ENCODE measurements around the gene UVSSA.

UVSSA gene

DNA sequence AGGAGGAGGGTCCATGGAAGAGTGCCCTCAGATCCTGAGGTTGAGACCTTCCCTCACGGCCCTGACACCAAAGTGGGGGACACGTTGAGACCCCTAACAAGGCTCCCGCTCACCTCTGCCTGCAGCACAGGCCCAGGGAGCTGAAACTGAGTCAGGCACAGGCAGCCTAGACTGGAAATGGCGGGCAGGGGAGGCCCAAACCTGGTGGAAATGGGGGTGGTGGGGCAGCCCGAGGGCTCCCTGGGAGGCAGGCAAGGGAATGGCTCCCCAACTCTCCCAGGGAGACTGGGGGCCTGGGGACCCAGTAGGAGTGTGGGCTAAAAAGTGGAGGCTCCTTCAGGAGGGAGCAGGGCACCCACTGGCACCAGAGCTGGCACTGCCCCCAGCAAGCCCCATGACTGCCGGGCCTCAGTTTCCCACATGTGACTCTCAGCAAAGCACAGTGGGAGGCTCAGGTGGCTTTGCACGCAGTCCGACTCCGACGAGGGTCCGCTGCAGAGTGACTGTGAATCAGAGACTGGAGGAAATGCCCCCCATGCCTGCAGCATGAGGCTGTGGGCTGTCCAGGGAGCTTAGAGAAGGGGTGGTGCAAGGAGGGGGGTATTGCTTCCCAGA, 53.3 kb downstream of the UVSSA start:
- DNase-seq = peak; percentile 24

DNA sequence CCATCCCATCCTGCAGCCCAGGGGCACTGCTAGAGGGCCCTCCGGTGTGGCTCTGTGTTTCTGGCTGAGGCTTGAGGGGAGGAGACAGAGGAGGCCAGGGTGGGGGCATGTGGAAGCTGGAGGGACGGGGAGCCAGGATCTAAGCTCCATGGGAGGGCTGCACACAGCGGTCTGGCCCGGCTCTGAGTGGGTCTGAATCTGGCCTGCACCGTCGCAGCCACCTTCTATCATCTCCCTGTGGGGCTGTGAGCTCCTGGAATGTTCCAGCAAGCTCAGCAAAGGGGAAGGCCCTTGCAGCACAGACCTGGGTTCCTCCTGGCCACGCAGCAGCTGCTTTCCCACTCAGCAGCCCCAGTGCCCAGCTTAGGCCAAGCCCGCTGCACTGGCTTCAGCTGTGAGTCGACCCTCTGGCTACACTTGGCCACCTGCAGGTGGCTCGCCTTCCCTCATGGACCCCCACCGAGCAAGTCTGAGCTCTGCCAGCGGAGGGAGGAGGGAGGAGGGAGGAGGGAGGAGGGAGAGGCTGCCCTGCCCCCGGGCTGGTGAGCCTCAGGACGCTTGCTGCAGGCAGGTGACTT, 53.9 kb downstream of the UVSSA start:
- DNase-seq = no peak

DNA sequence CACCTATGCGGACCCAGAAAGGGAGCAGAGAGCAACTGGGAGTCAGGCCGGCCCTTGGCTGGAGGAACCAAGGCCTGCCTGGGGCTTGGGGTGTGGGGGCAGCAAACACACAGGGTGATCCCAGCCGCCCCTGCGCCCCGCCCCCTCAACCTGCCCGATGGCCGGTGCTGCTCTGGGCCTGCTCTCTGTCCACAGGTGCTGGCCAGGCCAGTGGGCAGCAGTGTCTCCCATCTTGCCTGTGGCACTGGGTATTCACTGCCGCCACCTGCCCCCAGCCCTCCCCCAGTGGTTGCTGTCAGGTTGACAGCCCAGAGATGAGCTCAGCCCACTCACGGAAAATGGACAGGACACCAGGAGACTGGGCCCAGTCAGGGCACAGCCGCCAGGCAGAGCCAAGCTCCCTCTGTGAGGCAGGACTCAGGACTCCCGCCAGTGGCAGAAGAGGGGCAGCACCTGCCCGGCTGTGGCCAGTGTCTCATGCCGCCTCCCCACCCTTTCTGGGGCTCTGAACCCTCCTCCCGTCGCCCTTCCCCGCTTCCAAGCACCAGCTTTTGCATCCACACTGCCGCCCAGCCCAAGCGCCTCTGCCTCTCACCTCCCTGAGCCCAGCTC, 54.5 kb downstream of the UVSSA start:
- peak; percentile 27 for DNase-seq

DNA sequence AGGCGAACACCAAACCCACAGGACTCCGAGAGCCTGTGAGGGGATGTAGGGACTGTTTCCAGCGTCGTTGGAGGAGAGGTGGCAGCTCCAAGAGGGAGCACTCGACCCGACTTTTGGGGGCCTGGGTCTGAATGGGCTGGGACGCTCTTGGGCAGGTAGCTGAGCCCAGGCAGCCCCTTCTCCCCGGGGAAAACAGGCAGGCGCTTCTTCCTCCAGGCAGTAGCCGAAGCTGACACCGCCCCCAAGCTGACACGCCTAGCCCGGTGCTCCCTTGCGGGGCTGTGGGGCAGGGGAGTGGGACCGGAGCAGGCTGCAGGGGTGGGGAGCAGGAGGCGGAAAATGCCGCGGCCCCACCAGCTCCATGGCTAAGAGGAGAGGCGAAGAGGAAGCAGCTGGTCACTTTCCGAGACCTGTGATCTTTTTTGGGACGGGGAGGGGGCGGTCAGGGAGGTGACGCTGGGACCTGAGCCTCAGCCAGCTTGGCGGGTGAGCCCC, 55.1 kb downstream of the UVSSA start:
- no peak for DNase-seq

- peak; percentile 29 for DNase-seq
Observed at GRCh38 chr4:1402516-1403091, 55.6 kb downstream of the UVSSA start.

GRCh38 chr4:1403177-1403583, 56.2 kb downstream of the UVSSA start:
- no peak for DNase-seq

DNA sequence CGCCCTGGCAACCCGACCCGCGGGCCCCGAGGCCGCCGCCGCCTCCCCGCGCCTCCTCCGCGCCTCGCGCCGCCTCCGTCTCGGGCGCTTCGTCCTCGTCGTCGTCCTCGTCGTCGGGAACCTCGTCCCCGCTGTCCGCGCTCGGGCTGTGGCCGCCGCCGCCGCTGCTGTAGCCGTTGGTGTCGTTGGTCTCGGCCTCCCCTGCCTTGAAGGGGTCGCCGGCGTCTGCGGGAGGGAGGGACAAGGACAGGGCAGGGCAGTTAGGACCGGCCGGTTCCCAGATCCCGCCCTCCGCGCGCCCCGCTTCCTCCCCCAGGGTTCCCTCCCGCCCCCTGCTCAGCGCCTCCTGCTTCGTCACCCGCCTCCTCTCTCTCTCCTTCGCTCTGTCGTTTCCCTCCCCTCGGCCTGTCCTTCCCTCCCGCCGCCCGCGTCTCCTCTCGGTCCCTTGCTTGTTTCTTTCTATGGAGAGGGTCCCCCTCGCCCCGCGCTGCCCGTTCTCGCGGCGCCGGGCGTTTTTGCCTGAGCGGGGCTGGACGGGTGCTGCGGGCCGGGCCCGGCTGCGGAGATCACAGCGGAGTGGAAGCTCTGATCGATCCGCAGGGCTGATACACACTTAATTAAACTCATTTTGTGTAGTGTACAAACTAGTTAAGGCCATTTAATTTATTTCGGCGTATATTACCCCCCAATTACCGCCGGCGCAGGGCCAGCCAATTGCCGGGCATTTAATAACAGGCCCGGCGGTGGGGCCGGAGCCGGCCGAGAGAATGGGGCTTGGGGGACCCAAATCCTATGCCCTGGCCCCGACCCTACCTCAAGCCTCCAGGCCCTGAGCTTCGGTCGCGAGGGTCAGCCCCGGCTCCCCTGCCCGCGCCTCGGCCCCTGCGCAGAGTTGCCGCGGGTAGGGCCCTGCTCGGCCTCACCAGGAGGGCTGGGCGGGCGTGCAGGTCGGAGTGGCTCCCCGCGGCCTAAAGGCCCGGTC, 56.9 kb downstream of the UVSSA start:
- DNase-seq = peak; percentile 30

DNA sequence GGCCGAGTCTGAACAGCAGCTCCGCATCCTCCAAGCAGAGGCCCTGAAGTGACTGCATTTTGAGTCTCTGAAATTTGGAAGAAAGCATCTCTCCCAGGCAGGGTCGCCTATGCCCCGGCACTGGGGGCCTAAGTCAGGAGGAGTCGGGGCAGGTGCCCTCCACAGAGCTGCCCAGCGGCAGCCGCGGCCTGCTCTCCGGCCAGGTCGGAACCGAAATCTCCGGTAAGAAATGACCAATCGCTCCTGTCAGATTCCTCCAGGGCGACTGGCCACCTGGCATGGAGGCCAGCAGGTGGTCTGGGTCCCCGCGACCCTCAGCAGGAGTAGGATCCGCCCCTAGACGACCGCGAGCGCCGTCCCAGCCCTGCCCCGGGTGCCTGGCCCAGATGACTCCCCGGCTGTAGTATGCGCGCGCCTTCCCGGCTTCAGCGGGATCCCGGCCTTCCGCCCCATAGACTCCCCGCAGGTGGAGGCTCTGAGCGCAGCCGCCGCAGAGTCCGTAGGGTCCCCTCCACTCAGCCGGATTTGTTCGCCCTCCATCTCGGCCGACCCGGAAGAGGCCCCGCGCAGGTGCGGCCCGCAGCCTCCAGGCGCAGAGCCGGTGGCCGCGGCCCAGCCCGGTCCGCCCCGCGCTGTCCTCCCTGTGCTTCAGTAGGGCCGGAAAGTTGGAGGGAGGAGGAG, 57.7 kb downstream of the UVSSA start:
- peak; percentile 28 for DNase-seq

DNA sequence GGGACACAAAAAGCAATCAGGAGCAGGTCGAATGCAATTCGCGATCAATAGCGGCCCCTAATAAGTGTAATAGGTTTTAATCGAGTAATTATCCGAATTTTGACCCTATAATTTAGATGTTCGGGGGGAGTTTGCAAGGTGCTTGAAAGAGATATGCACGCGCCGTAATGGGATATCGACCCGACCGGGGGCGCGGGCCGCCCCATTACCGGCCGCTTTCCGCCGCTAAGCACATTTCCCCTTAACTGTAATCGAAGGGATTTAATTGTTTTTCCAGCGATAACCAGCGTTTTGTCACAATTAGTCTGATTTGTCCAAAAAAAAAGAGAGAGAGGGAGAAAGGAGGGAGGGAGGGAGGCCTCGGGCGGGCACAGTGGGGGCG, 58.2 kb downstream of the UVSSA start:
- DNase-seq = no peak

GRCh38 chr4:1405636-1406393, 58.8 kb downstream of the UVSSA start:
- peak; percentile 27 for DNase-seq

DNA sequence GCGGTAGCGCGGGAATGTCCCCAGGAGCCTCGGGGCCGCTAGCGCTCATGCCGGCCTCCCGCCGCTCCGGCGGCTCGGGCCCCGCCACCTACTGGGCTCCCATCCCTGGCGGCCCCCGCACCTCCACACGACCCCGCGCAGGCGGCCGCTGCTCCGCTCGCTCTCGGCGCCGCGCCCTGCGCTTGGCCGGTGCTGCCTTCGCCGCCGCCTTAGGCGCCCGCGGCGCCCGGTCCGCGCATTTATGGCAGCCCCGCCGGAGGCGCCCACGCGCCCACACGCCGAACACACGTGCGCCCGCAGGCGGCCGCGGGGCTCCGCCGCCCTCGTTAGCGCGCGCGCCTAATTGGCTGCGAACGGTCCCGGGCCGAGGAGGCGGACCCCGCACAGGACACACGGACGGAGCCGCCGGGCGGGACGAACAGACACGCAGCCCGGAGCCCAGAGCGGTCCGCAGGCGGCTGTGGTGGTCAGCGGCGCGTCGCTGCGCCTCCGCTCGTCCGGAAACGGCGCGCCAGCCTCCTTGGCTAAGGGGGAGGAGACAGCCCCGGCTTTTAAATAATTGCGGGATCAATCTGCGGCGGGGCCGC, 59.5 kb downstream of the UVSSA start, which contains the start of gene NKX1-1:
NKX1-1 (minus strand) TSS at position 49 of the 587 bp plus-strand sequence; CDS start at position 49, 0 bp downstream.
- DNase-seq = peak; percentile 22

DNA sequence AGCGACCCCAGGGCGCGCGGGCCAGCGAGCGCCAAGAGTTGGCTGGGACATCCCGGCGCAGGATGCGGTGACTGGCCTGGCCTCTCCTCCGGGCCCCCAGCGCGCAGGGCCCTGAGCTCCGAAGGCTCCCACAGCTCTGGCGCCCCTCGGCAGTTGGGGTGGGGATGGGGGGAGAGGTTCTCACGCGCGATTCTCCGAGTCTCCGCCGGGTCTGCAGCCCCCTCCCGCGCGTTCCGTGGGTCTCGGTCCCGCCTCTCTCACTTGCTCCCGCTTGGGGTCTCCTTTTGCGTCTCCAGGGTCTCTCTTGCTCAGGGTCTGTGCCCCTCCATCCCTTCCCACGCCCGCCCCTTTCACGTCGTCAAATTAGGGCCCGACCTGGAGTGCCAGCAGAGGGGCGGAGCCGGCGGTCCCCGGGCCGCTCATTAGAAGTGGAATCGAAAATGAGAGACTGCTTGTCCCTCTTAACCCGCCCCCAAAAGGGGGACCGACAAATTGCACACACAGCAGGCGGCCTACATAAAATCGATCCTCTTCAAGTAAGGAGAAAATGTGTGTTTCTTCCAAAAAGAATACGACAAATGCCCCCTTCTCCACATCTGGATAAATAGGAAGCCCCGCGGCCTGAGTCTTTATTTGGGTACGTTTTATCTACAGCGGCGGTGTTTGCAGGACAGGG, 60.1 kb downstream of the UVSSA start:
- DNase-seq = no peak

- peak; percentile 25 for DNase-seq
Observed at GRCh38 chr4:1407657-1408333, 60.8 kb downstream of the UVSSA start.

DNA sequence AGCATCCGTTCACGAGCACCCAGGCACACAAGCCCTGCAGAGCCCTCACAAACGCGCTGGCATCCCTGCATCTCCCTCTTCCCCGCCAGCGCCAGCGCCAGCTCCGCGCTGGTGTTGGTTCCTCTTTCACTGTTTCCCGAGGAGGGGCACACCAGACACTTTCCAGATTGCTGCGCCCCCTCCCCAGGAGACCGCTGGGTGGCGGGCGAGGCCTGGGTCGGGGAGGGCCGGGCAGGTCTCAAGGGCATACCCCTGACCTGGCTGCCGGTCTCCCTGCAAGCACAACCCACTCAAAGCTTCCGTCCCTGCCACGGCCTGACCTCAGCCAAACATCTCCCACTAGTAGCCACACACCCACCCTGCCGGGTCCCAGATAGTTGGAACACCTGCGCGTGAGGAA, 61.4 kb downstream of the UVSSA start:
- peak; percentile 29 for DNase-seq

DNA sequence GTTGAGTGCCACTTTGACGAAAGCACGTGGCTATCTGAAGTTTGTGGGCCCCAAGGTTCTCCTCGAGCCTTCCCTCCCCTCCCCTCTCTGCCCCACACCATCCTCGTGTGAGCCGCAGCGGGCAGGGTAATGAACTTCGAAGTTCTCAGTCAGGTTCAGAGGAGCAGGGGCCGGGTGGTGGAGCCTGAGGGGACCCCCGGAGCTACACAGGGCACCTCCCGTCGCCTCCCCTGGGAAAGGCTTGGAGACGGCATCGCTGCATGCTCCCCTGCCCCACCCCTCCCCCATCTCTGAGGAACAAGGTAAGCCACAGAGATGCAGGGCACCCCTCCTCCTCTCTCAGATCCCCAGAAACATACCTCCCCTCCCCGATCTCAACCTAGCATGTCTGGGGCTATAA, 62.1 kb downstream of the UVSSA start:
- DNase-seq = no peak

GRCh38 chr4:1409491-1410425, 62.8 kb downstream of the UVSSA start:
- no peak for DNase-seq

DNA sequence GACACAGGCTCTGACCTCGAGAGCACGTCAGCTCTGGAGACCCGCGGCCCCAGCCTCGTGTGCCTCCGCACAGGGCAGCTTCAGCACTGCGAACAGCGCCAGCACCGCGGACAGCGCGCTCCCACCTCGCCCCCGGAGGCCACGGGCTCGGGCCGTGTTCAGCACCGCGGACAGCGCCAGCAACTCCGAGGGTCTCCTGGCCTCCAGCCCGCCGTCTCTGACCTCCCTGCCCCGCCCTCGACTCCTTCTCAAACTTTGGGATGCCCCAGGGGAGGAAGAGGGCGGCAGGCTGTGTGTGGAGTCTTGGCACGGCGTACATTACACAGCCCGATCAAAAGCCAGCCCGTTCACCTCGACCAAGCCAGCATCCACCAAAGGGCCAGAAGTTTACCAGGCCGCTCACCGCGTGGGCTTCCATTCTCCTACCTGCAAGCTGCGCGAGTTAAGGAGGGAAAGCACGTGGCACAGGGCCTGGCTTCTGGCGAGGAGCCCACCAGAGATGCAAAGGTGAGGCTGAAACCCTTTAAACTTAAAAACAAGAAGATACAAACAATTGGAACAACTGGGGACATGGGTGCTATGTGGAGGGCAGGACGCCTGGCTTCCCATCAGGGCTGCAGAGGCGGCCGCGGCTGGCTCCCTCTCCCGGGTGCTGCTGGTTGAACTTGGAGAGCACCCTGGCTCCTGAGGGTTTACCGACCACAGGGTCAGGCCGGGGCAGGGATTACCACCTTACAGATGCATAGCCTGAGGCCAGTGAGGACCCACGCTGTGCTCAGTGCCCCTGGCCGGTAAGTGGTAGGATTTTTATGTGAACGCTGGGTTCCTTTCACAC, 63.7 kb downstream of the UVSSA start:
- peak; percentile 35 for DNase-seq
